Keratinocyte (primary cell): ENCODE data around the gene GPC3. TPM values are rescaled to one million over a fixed set of nuclear protein-coding genes. Genes with fewer than 3 reads are reported as not detected.
"Not testable (repeated sequence)": the region's sequence is repeated elsewhere in the genome, so short reads cannot be mapped to it uniquely, and the experiment has no call there.

Experiments
- DNase-seq: peaks from one replicate; pipeline ENCODE4 v3.0.0-alpha.2; 2011; ENCODE audit warnings: low read depth, missing footprints, low spot score
- FAIRE-seq: peaks from 2 replicates; lab custom pipeline; 2011; peaks lifted over from hg19 to GRCh38; lab: Jason Lieb, UNC
- H2AFZ ChIP-seq: 2 replicates; pipeline ENCODE4 v1.6.0; 2012; ENCODE audit warnings: low read length, control low read depth, inconsistent platforms; ENCODE audit not compliant: control insufficient read depth
- H3K27ac ChIP-seq: 2 replicates; pipeline ENCODE4 v1.5.1; 2011; ENCODE audit warnings: low read length; ENCODE audit not compliant: control insufficient read depth, insufficient read depth
- H3K27me3 ChIP-seq: 3 replicates; pipeline ENCODE4 v1.6.0; 2011; ENCODE audit warnings: low read length; ENCODE audit not compliant: control insufficient read depth, insufficient read depth; ENCODE audit errors: extremely low read depth
- H3K36me3 ChIP-seq, 2 experiments: 2 replicates in 1 of 2; 3 replicates in 1 of 2; pipeline ENCODE4 v1.5.1; 2011; ENCODE audit warnings: low read length in 2 of 2, mild to moderate bottlenecking in 1 of 2; ENCODE audit not compliant: control insufficient read depth in 2 of 2, insufficient read depth in 2 of 2; ENCODE audit errors: extremely low read depth in 1 of 2
- H3K4me1 ChIP-seq: 3 replicates; pipeline ENCODE4 v1.5.1; 2011; ENCODE audit warnings: low read length; ENCODE audit not compliant: control insufficient read depth, insufficient read depth; ENCODE audit errors: extremely low read depth
- H3K4me2 ChIP-seq: 3 replicates; pipeline ENCODE4 v1.6.0; 2011; ENCODE audit warnings: low read depth, low read length; ENCODE audit not compliant: control insufficient read depth, insufficient read depth; ENCODE audit errors: extremely low read depth
- H3K4me3 ChIP-seq, 3 experiments: fragments of 200-600 bp in 1 of 3; sonication (generic) in 1 of 3; 2 replicates in 2 of 3; 3 replicates in 1 of 3; pipeline ENCODE4 v1.5.1; 2011 to 2016; ENCODE audit warnings: low read length in 3 of 3, mild to moderate bottlenecking in 3 of 3, control low read depth in 2 of 3, inconsistent platforms in 1 of 3, low read depth in 1 of 3, mixed read lengths in 1 of 3, mixed run types in 1 of 3, moderate library complexity in 1 of 3; ENCODE audit not compliant: control insufficient read depth in 2 of 3, insufficient read depth in 2 of 3; ENCODE audit errors: extremely low read depth in 1 of 3
- H3K79me2 ChIP-seq: 2 replicates; pipeline ENCODE4 v1.6.0; 2012; ENCODE audit warnings: low read length; ENCODE audit not compliant: control insufficient read depth, insufficient read depth
- H3K9ac ChIP-seq: 3 replicates; pipeline ENCODE4 v1.6.0; 2011; ENCODE audit warnings: low read length; ENCODE audit not compliant: control insufficient read depth, insufficient read depth; ENCODE audit errors: extremely low read depth
- H3K9me1 ChIP-seq: 3 replicates; pipeline ENCODE4 v1.6.0; 2011; ENCODE audit warnings: low read length; ENCODE audit not compliant: control insufficient read depth, insufficient read depth; ENCODE audit errors: extremely low read depth
- H3K9me3 ChIP-seq: 2 replicates; pipeline ENCODE4 v1.5.1; 2012; ENCODE audit warnings: low read depth, low read length; ENCODE audit not compliant: control insufficient read depth
- H4K20me1 ChIP-seq: 3 replicates; pipeline ENCODE4 v1.6.0; 2011; ENCODE audit warnings: low read length; ENCODE audit not compliant: control insufficient read depth, insufficient read depth; ENCODE audit errors: extremely low read depth
- CTCF ChIP-seq, 3 experiments: IDR thresholded peaks in 1 of 3; conservative IDR thresholded peaks in 1 of 3; optimal IDR thresholded peaks in 1 of 3; 2 replicates in 2 of 3; 3 replicates in 1 of 3; pipeline versions ENCODE3 to v1.5.1; 2011; ENCODE audit warnings: low read length in 3 of 3, mild to moderate bottlenecking in 3 of 3, moderate library complexity in 2 of 3, control low read depth in 1 of 3, inconsistent platforms in 1 of 3; ENCODE audit not compliant: insufficient read depth in 2 of 3; ENCODE audit errors: extremely low read depth in 1 of 3
- EZH2 ChIP-seq: IDR thresholded peaks from one replicate; pipeline ENCODE4 v1.6.1; 2012; ENCODE audit warnings: inconsistent platforms, mild to moderate bottlenecking, low read length, moderate library complexity
- dilution Hi-C: fragments of 300-500 bp; cut with MboI; formaldehyde crosslinking; loops from one replicate; pipeline ENCODE4 v1.7.0; 2020; ENCODE audit warnings: low sequenced_read_pairs; ENCODE audit not compliant: extremely low pct_ligation_motif_present
- polyA plus RNA-seq, 5 experiments: library from polyadenylated mRNA; depleted of rRNA in 3 of 5; stranded (reverse) in 3 of 5; stranded (forward) in 1 of 5; unstranded in 1 of 5; fragments of >200 nt; gene quantifications; 1 replicate in 1 of 5; 2 replicates in 3 of 5; 3 replicates in 1 of 5; pipeline versions ENCODE4 v1.2.1 to v1.2.3, GENCODE V29; 2011 to 2012; ENCODE audit warnings: missing spikeins in 2 of 5, low read depth in 1 of 5, low replicate concordance in 1 of 5

The GPC3 gene
- polyA plus RNA-seq, 1 donor (not counting 4 experiments of a cell fraction or from before 2014, with no cell fraction given) = 0.03 TPM

DNA sequence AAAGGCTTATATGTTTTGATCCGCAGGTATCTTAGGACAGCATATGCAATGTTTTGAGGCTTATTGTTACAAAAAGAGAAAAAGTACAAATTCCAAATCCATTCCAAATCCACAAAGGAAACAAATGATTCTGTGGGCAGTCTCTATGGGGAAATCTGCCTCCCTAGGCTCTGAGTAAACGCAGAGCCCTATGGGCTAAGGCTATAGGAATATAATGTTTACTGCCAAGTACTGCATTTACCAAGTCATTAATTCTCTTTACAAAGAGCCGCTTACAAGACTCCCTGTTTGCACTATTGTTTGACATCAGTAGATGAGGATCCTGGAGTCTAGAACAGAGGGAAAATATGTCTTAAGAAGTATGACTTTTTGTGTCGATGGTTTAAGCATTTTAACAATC is 357.7 kb downstream of the GPC3 start:
- DNase-seq (no peak), FAIRE-seq (no peak)
- Histone ChIP-seq H3K79me2 (no peaks in the 10 kb centered on the region), H3K9ac (no peak overlapping the region), H3K4me2 (no peak overlapping the region), H2AFZ (no peak overlapping the region), H3K9me1 (no peaks in the 10 kb centered on the region), H3K4me1 (no peaks in the 10 kb centered on the region), H3K36me3 (no peaks in the 10 kb centered on the region), H3K27ac (no peak overlapping the region), H3K4me3 (no peak overlapping the region), H3K9me3 (no peaks in the 10 kb centered on the region), H3K27me3 (no peaks in the 10 kb centered on the region), H4K20me1 (no peaks in the 10 kb centered on the region)
- TF ChIP-seq CTCF (optimal IDR thresholded peaks at IDR 0.05 in 1 of 3, IDR thresholded peaks at IDR 0.05 in 1 of 3, conservative IDR thresholded peaks at IDR 0.05 in 1 of 3; ENCODE audit: extremely low read depth in 1 of 3, insufficient read depth in 2 of 3, low read length in 3 of 3) (no peak), EZH2 (no peak)
- dilution Hi-C loops = no loop called here

GRCh38 chrX:133621384-133621783 is 364.0 kb downstream of the GPC3 start:
- H3K36me3 ChIP-seq, H3K27ac ChIP-seq, DNase-seq, H3K4me3 ChIP-seq, H3K9ac ChIP-seq, H4K20me1 ChIP-seq, FAIRE-seq, H3K9me1 ChIP-seq, H3K4me1 ChIP-seq, H3K4me2 ChIP-seq, H3K27me3 ChIP-seq, dilution Hi-C loops, H3K79me2 ChIP-seq, H2AFZ ChIP-seq, H3K9me3 ChIP-seq: not testable (repeated sequence)

- no peak overlapping the region for H3K4me3 ChIP-seq
- H3K27ac ChIP-seq = no peak overlapping the region
- H3K4me2 ChIP-seq = no peak overlapping the region
- dilution Hi-C loops = no loop called here
- no peaks in the 10 kb centered on the region for H3K79me2 ChIP-seq
- H3K9me3 ChIP-seq = no peaks in the 10 kb centered on the region
- H3K27me3 ChIP-seq = no peaks in the 10 kb centered on the region
- H3K9me1 ChIP-seq = no peaks in the 10 kb centered on the region
- H3K4me1 ChIP-seq = no peaks in the 10 kb centered on the region
- H2AFZ ChIP-seq = no peak overlapping the region
- H4K20me1 ChIP-seq = no peaks in the 10 kb centered on the region
- no peaks in the 10 kb centered on the region for H3K36me3 ChIP-seq
- TF ChIP-seq EZH2 (no peak), CTCF (optimal IDR thresholded peaks at IDR 0.05 in 1 of 3, IDR thresholded peaks at IDR 0.05 in 1 of 3, conservative IDR thresholded peaks at IDR 0.05 in 1 of 3; ENCODE audit: extremely low read depth in 1 of 3, insufficient read depth in 2 of 3, low read length in 3 of 3) (no peak)
- DNase-seq = no peak
- H3K9ac ChIP-seq = no peak overlapping the region
- FAIRE-seq = no peak
These were observed 373.7 kb downstream of the GPC3 start for GRCh38 chrX:133611676-133612075.
